DND-41 (cell line): ENCODE results near the gene C1QB.

Experiments
- ATAC-seq: fragments of 200-7000 bp; cut with Tn5 transposase; 3 replicates; pipeline ENCODE4 v1.9.1; 2021; ENCODE audit warnings: low read depth; ENCODE audit not compliant: insufficient read depth
- DNase-seq: peaks from one replicate; pipeline ENCODE4 v3.0.0-alpha.2; 2020
- H2AFZ ChIP-seq: 2 replicates; pipeline ENCODE4 v1.6.0; 2012; ENCODE audit warnings: low read depth, low read length
- H3K27ac ChIP-seq: 2 replicates; pipeline ENCODE4 v1.5.1; 2012; ENCODE audit warnings: low read length, inconsistent platforms
- H3K27me3 ChIP-seq: fragments of 200-600 bp; sonication (generic); 2 replicates; pipeline ENCODE4 v1.6.0; 2012; ENCODE audit warnings: low read length, mild to moderate bottlenecking, inconsistent platforms; ENCODE audit not compliant: insufficient read depth, poor library complexity
- H3K36me3 ChIP-seq: 2 replicates; pipeline ENCODE4 v1.5.1; 2012; ENCODE audit warnings: low read length, inconsistent platforms; ENCODE audit not compliant: insufficient read depth
- H3K4me1 ChIP-seq: 2 replicates; pipeline ENCODE4 v1.5.1; 2012; ENCODE audit warnings: mild to moderate bottlenecking, low read length; ENCODE audit not compliant: insufficient read depth
- H3K4me2 ChIP-seq: 2 replicates; pipeline ENCODE4 v1.6.0; 2012; ENCODE audit warnings: mild to moderate bottlenecking, moderate library complexity, low read length, inconsistent platforms; ENCODE audit not compliant: insufficient read depth
- H3K4me3 ChIP-seq, 2 experiments: fragments of 200-600 bp in 1 of 2; shearing (Covaris generic) in 1 of 2; 2 replicates each; pipeline ENCODE4 v1.5.1; 2012 to 2016; ENCODE audit warnings: inconsistent platforms in 2 of 2, low read length in 2 of 2, mild to moderate bottlenecking in 2 of 2, low read depth in 1 of 2, moderate library complexity in 1 of 2
- H3K79me2 ChIP-seq: 2 replicates; pipeline ENCODE4 v1.6.0; 2012; ENCODE audit warnings: low read length, inconsistent platforms; ENCODE audit not compliant: insufficient read depth
- H3K9ac ChIP-seq: 2 replicates; pipeline ENCODE4 v1.6.0; 2012; ENCODE audit warnings: low read depth, mild to moderate bottlenecking, inconsistent platforms, low read length, moderate library complexity
- H3K9me3 ChIP-seq: 2 replicates; pipeline ENCODE4 v1.5.1; 2012; ENCODE audit warnings: low read length, moderate library complexity, mild to moderate bottlenecking, inconsistent platforms; ENCODE audit not compliant: insufficient read depth, severe bottlenecking
- H4K20me1 ChIP-seq: 2 replicates; pipeline ENCODE4 v1.6.0; 2012; ENCODE audit warnings: low read length; ENCODE audit not compliant: insufficient read depth
- CTCF ChIP-seq: IDR thresholded peaks from 2 replicates; pipeline ENCODE4 v1.5.1; 2012; ENCODE audit warnings: borderline replicate concordance, low read length, moderate library complexity, mild to moderate bottlenecking; ENCODE audit not compliant: poor library complexity, severe bottlenecking; ENCODE audit errors: extremely low read depth
- EZH2 ChIP-seq: IDR thresholded peaks from 3 replicates; pipeline ENCODE4 v1.6.1; 2012; ENCODE audit warnings: borderline replicate concordance, low read depth, mild to moderate bottlenecking, moderate library complexity, low read length, inconsistent platforms; ENCODE audit not compliant: severe bottlenecking

Gene C1QB

GRCh38 chr1:22676916-22677583 is 24.0 kb downstream of the C1QB start:
- H3K4me2 ChIP-seq = no peak overlapping the region
- no peak for ATAC-seq
- DNase-seq = no peak
- H3K4me1 ChIP-seq = no peaks in the 10 kb centered on the region
- H3K4me3 ChIP-seq = no peak overlapping the region
- no peak overlapping the region for H3K27ac ChIP-seq
- no peaks in the 10 kb centered on the region for H3K36me3 ChIP-seq
- TF ChIP-seq EZH2 (no peak), CTCF (no peak)
- no peaks in the 10 kb centered on the region for H3K79me2 ChIP-seq
- H2AFZ ChIP-seq = no peak overlapping the region
- H3K9me3 ChIP-seq = no peaks in the 10 kb centered on the region
- H3K27me3 ChIP-seq = peaks cover 12% of the 10 kb centered on the region
- H3K9ac ChIP-seq = no peak overlapping the region
- no peaks in the 10 kb centered on the region for H4K20me1 ChIP-seq

- H3K9ac ChIP-seq = no peak overlapping the region
- H3K27ac ChIP-seq = no peak overlapping the region
- TF ChIP-seq EZH2 (no peak), CTCF (no peak)
- ATAC-seq (no peak), DNase-seq (no peak)
- H3K27me3 ChIP-seq = peaks cover 11% of the 10 kb centered on the region
- H3K36me3 ChIP-seq = no peaks in the 10 kb centered on the region
- no peaks in the 10 kb centered on the region for H3K9me3 ChIP-seq
- no peaks in the 10 kb centered on the region for H3K4me1 ChIP-seq
- no peak overlapping the region for H3K4me3 ChIP-seq
- H3K79me2 ChIP-seq = no peaks in the 10 kb centered on the region
- H4K20me1 ChIP-seq = no peaks in the 10 kb centered on the region
- no peak overlapping the region for H2AFZ ChIP-seq
- H3K4me2 ChIP-seq = no peak overlapping the region
Measured at GRCh38 chr1:22677931-22678896, 25.2 kb downstream of the C1QB start.

GRCh38 chr1:22680726-22681125 is 27.7 kb downstream of the C1QB start:
- Histone ChIP-seq H3K9me3 (no peaks in the 10 kb centered on the region), H3K4me3 (no peak overlapping the region), H3K27ac (no peak overlapping the region), H3K27me3 (no peaks in the 10 kb centered on the region), H4K20me1 (no peaks in the 10 kb centered on the region), H3K4me1 (no peaks in the 10 kb centered on the region), H3K36me3 (no peaks in the 10 kb centered on the region), H3K9ac (no peak overlapping the region), H2AFZ (no peak overlapping the region), H3K79me2 (no peaks in the 10 kb centered on the region), H3K4me2 (no peak overlapping the region)
- TF ChIP-seq EZH2 (no peak), CTCF (no peak)
- no peak for ATAC-seq
- DNase-seq = no peak
